ENCODE measurements around the gene IL34. TPM values are rescaled to one million over a fixed set of nuclear protein-coding genes. Genes with fewer than 3 reads are reported as not detected.

Gene IL34
- polyA plus RNA-seq, 1 donor (not counting 4 experiments of a cell fraction or from before 2014, with no cell fraction given): 0.08 TPM

DNA sequence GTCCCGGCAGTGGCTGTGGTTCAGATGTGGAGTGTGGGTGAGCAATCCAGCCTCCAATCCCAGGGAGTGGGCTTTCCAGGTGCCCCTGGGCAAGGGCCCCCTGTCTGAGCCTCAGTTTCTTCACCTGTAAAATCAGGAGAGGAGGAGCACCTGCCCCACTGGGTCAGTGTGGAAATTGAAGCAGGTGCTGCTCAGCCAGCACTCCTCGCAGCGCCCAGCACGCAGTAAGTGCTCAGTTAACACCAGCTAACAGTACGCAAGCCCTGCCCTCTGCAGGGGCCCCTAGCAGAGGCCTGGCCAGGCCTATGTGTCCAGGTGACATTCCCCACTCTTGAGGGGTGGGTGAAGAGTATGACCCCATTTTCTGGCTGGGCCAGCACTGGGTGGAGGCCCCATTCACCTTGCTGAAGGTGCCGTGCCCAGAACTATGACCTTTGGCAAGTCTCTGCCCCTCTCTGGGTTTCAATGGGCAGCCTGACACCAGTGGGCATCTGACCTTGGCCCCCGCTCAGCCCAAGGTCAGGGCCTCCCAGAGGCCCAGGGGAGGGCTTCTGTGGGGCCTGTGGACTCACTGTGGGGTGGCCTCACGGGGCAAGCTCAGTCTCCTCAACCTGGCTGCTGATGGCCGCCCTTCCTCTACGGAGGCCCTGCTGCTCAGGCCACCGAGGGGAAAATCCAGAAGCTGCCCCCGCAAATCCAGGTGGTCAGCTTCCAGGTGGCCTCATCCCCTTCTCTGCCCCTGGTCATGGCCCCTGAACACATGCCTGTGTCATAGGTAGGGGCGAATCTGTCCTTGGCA, 37.0 kb downstream of the IL34 start:
- FAIRE-seq (no peak), DNase-seq (ENCODE audit: low read depth, low spot score) (no peak)
- Histone ChIP-seq H3K9me1 (ENCODE audit: control insufficient read depth, extremely low read depth, insufficient read depth, low read length) (no peaks in the 10 kb centered on the region), H3K27ac (ENCODE audit: control insufficient read depth, insufficient read depth, low read length) (no peak overlapping the region), H3K4me3 (ENCODE audit: control insufficient read depth in 2 of 3, extremely low read depth in 1 of 3, insufficient read depth in 2 of 3, low read depth in 1 of 3, low read length in 3 of 3) (no peak overlapping the region), H3K4me2 (ENCODE audit: control insufficient read depth, extremely low read depth, insufficient read depth, low read depth, low read length) (peak overlapping the region; percentile 99), H4K20me1 (ENCODE audit: control insufficient read depth, extremely low read depth, insufficient read depth, low read length) (peaks cover 6% of the 10 kb centered on the region), H3K36me3 (ENCODE audit: control insufficient read depth in 2 of 2, extremely low read depth in 1 of 2, insufficient read depth in 2 of 2, low read length in 2 of 2) (peaks cover 10 to 13% of the 10 kb centered on the region in 2 experiments), H3K9ac (ENCODE audit: control insufficient read depth, extremely low read depth, insufficient read depth, low read length) (no peak overlapping the region), H3K27me3 (ENCODE audit: control insufficient read depth, extremely low read depth, insufficient read depth, low read length) (no peaks in the 10 kb centered on the region), H2AFZ (ENCODE audit: control insufficient read depth, low read length) (no peak overlapping the region), H3K4me1 (ENCODE audit: control insufficient read depth, extremely low read depth, insufficient read depth, low read length) (peaks cover 51% of the 10 kb centered on the region), H3K79me2 (ENCODE audit: control insufficient read depth, insufficient read depth, low read length) (peaks cover 51% of the 10 kb centered on the region), H3K9me3 (ENCODE audit: control insufficient read depth, low read depth, low read length) (no peaks in the 10 kb centered on the region)
- TF ChIP-seq CTCF (optimal IDR thresholded peaks at IDR 0.05 in 1 of 3, IDR thresholded peaks at IDR 0.05 in 1 of 3, conservative IDR thresholded peaks at IDR 0.05 in 1 of 3; ENCODE audit: extremely low read depth in 1 of 3, insufficient read depth in 2 of 3, low read length in 3 of 3) (no peak), EZH2 (IDR thresholded peaks at IDR 0.05; ENCODE audit: low read length) (no peak)
- dilution Hi-C loops (cut with MboI; ENCODE audit: extremely low pct_ligation_motif_present, low sequenced_read_pairs): no loop called here

- Histone ChIP-seq H3K4me3 (ENCODE audit: control insufficient read depth in 2 of 3, extremely low read depth in 1 of 3, insufficient read depth in 2 of 3, low read depth in 1 of 3, low read length in 3 of 3) (peak overlapping the region; percentile 74 to 81 (median 78)), H3K27me3 (ENCODE audit: control insufficient read depth, extremely low read depth, insufficient read depth, low read length) (no peaks in the 10 kb centered on the region), H3K4me2 (ENCODE audit: control insufficient read depth, extremely low read depth, insufficient read depth, low read depth, low read length) (peak overlapping the region; percentile 99), H3K27ac (ENCODE audit: control insufficient read depth, insufficient read depth, low read length) (peak overlapping the region; percentile 30), H3K36me3 (ENCODE audit: control insufficient read depth in 2 of 2, extremely low read depth in 1 of 2, insufficient read depth in 2 of 2, low read length in 2 of 2) (peaks cover 6 to 10% of the 10 kb centered on the region in 2 experiments), H3K9ac (ENCODE audit: control insufficient read depth, extremely low read depth, insufficient read depth, low read length) (peak overlapping the region; percentile 71), H3K4me1 (ENCODE audit: control insufficient read depth, extremely low read depth, insufficient read depth, low read length) (peaks cover 54% of the 10 kb centered on the region), H2AFZ (ENCODE audit: control insufficient read depth, low read length) (no peak overlapping the region), H4K20me1 (ENCODE audit: control insufficient read depth, extremely low read depth, insufficient read depth, low read length) (peaks cover 6% of the 10 kb centered on the region), H3K9me3 (ENCODE audit: control insufficient read depth, low read depth, low read length) (no peaks in the 10 kb centered on the region), H3K9me1 (ENCODE audit: control insufficient read depth, extremely low read depth, insufficient read depth, low read length) (no peaks in the 10 kb centered on the region), H3K79me2 (ENCODE audit: control insufficient read depth, insufficient read depth, low read length) (peaks cover 51% of the 10 kb centered on the region)
- DNase-seq (ENCODE audit: low read depth, low spot score): no peak
- no peak for FAIRE-seq
- TF ChIP-seq EZH2 (IDR thresholded peaks at IDR 0.05; ENCODE audit: low read length) (no peak), CTCF (optimal IDR thresholded peaks at IDR 0.05 in 1 of 3, IDR thresholded peaks at IDR 0.05 in 1 of 3, conservative IDR thresholded peaks at IDR 0.05 in 1 of 3; ENCODE audit: extremely low read depth in 1 of 3, insufficient read depth in 2 of 3, low read length in 3 of 3) (no peak)
- dilution Hi-C loops (cut with MboI; ENCODE audit: extremely low pct_ligation_motif_present, low sequenced_read_pairs): no loop called here
These were observed 38.0 kb downstream of the IL34 start for GRCh38 chr16:70684146-70685060.
